Measurements from ENCODE around the gene ALOX15. TPM values are rescaled to one million over a fixed set of nuclear protein-coding genes. Genes with fewer than 3 reads are reported as not detected.

ALOX15 gene
- total and polyA plus RNA-seq, 10 of the 15 experiments (the other 5 are each of a cell fraction or from before 2014, with no cell fraction given), result 0.05 to 1.0 (median 0.24) TPM

- no peak for TF ChIP-seq ZBTB40 (IDR thresholded peaks at IDR 0.05; ENCODE audit: borderline replicate concordance)
- no peak for TF ChIP-seq USF1 (IDR thresholded peaks at IDR 0.05; ENCODE audit: borderline replicate concordance, extremely low read length, insufficient read depth, low read depth, low read length)
- TF ChIP-seq ASH2L (IDR thresholded peaks at IDR 0.05; ENCODE audit: borderline replicate concordance, low read depth), result no peak
- no peak for TF ChIP-seq RELA (IDR thresholded peaks at IDR 0.05; ENCODE audit: borderline replicate concordance, partially characterized antibody)
- TF ChIP-seq POU2F2 (IDR thresholded peaks at IDR 0.05; ENCODE audit: borderline replicate concordance, low read depth, low read length), result no peak
- TF ChIP-seq MEF2B (IDR thresholded peaks at IDR 0.05; ENCODE audit: partially characterized antibody, poor library complexity, severe bottlenecking), result no peak
- no peak for TF ChIP-seq IKZF2 (IDR thresholded peaks at IDR 0.05)
- no peak for TF ChIP-seq SMC3 (IDR thresholded peaks at IDR 0.05; ENCODE audit: borderline replicate concordance, low read length)
- no peak for TF ChIP-seq PAX5 (IDR thresholded peaks at IDR 0.05; ENCODE audit: borderline replicate concordance, low read depth, low read length)
- TF ChIP-seq SREBF2 (IDR thresholded peaks at IDR 0.05; ENCODE audit: low read length), result no peak
- no peak for TF ChIP-seq EED (IDR thresholded peaks at IDR 0.05; ENCODE audit: low read depth)
- TF ChIP-seq RELB (IDR thresholded peaks at IDR 0.05; ENCODE audit: low read depth), result no peak
These were observed 48.5 kb downstream of the ALOX15 start (continued) for GRCh38 chr17:4593021-4593421.
